HTR-8/SVneo (cell line): ENCODE results near the gene GPN2.
A peak's percentile ranks its signal among the peaks of the same experiment; 100 is the strongest.
"Not testable (repeated sequence)": the region's sequence is repeated elsewhere in the genome, so short reads cannot be mapped to it uniquely, and the experiment has no call there.

ENCODE experiments used
- DNase-seq: peaks from one replicate; pipeline ENCODE4 v3.0.0; 2011; ENCODE audit warnings: low spot score, mixed read lengths; ENCODE audit not compliant: insufficient read length
- FAIRE-seq: peaks from 2 replicates; lab custom pipeline; 2011; peaks lifted over from hg19 to GRCh38; lab: Jason Lieb, UNC

GPN2 gene

GRCh38 chr1:26838474-26839338, 51.4 kb downstream of the GPN2 start:
- FAIRE-seq (no peak), DNase-seq (no peak)

DNA sequence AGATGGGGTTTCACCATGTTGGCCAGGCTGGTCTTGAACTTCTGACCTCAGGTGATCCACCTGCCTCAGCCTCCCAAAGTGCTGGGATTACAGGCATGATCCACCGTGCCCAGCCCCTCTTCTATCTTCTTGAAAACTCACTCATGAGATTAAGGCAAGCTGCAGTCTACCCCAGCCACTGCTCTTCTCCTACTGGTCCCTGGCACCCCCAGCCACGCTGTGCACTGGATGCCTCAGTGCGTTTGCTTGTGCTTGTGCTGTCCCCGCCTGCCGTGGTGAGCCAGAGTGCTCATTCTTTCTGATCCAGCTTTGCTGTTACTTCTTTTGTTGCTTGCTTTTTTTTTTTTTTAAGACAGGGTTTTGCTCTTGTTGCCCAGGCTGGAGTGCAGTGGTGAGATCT, 52.4 kb downstream of the GPN2 start:
- not testable (repeated sequence) for FAIRE-seq, DNase-seq

DNA sequence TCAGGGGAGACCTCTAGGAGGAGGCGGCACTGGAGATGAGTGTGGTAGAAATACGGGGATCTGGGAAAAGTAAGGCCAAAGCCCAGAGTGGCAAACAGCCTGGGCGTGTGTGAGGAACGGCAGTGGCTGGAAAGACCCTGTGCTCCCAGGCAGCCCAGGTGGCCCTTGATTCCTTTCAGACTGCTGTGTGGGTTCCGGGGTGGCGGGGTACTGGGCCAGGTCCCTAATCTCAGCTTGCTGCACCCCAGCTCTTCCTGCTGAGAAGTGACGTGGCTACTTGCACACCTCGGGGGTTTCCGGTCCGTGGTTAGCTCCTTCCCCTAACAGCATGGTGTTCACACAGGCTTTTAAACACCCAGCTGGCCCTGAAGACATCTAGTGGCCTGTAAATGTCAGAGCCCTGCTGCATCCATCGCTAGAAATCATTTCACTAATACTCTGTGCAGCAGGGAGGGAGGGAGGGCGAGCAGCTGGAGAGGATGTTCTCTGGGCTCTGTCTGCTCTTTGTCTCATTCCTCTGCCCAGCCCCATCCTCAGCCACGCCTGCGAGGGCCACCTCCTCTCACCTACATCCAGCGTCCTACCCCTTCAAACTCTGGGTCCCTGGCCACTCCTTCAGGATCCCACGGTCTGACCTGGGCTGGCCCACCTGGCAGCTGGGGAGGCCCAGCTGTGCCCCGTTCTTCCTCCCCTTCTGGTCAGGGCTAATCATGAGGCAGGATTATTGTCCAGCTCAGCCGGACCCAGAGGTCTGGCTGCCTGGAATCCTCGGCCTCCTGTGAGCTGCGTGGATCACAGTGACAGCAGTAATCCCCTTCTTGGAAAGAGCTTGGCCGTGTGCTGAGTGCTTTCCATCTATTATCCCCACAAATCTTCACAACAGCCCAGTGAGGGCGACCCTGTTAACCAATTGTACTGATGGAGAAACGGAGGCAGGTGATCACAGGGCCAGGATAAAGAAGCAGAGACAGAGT, 56.4 kb downstream of the GPN2 start:
- FAIRE-seq (no peak), DNase-seq (no peak)

DNA sequence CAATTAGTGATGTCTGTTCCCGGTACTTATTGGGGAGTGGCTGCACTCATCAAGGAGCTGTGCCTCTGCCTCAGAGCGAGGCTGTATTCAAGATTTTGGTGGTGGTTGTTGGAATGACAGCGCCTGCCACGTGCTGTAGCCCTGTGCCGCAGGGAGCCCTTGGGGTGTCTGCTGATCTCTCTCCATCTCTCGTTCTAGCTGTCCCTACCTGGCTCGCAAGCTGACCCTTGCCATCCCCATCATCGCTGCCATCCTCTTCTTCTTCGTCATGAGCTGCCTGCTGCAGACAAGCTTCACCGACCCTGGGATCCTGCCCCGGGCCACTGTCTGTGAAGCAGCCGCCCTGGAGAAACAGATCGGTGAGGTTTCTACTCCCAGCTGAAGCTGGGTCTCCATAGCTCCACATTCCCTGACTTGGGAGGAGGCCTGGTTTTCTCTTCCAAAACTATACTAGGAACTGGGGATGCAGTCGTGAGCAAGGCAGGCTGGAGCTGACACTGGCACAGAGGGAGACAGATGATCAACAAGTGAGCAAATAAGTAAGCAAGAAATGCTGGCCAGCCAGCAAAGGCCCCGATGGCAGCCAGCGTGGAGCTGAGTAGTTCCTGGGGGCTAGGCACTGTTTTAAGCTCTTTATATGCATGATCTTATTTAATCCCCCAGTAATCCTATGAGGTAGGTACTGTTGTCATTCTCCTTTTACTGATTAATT, 57.7 kb downstream of the GPN2 start:
- FAIRE-seq (no peak), DNase-seq (no peak)

GRCh38 chr1:26831546-26832248, 58.4 kb downstream of the GPN2 start:
- FAIRE-seq (no peak), DNase-seq (no peak)

DNA sequence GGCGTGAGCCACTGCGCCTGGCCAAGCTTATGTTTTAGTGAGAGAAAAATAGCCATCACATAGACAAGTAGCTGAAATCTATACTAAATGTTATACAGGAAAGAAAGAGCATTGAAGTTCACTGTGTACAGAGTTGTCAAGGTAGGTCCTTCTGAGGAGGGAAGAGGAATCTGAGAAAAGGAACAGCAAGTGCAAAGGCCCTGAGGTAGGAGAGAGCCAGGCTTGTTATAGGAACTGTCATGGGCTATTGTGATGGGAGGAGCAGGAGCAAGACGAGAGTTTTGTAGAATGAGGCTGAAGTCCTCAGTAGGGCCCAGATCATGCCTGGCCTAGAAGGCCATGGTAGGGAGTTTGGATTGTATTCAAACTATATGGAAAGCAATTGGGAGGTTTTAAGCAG, 59.0 kb downstream of the GPN2 start:
- no peak for FAIRE-seq
- no peak for DNase-seq

DNA sequence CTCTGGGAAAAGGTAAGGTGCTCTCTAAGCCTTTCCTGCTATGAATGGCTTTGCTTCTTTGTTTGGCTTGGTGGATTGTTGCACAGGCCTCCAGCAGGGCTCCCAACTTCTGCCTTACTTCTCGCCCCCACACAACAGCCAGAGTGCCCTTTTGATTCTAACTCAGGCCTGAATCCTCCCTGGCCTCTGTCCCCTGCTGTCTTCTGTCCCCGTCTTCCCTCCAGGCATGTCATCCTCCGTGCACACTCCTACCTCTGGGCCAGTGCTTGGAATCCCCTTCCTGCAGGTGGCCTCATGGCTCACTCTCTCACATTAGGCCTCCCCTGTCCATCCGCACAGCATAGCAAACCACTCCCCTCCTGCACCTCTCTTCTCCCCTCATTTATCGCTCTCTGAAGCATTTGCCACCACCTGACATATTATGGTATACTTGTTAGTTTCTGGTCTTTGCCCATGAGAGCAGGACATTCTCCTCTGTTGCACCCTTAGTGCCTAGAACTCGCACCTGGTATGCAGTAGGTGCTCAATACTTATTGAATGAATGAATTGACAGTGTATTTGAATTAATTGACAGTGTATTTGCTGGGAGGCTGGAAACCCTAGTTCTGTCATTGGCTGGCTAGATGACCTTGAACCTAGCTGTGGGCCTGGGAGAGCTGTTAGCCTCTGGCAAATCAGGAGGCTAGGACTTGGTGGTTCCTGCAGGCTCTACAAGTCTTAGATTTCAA, 60.7 kb downstream of the GPN2 start:
- DNase-seq (no peak), FAIRE-seq (no peak)

- no peak for FAIRE-seq
Measured at GRCh38 chr1:26828411-26828991, 61.6 kb downstream of the GPN2 start.

DNA sequence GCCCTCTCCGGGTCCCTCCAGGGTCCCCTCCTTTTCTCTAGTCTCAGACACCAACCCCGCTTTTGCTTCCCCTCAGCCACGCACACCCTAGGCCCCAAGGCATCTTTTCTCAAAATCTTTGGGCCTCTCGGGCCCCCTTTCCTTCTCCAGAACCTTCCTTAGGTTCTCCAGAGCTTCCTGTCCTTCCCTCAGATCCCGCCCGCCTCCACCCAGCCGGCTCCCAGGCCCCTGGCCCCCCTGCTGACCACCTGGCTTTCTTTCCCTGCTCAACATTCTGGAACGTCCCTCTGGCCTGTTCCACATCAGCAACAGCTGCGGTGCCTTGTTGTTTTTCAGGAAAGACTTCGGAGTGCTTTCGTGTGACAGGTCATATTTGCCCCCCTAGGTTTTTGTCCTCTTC, 62.4 kb downstream of the GPN2 start:
- FAIRE-seq (no peak), DNase-seq (no peak)

More at GRCh38 chr1:26828411-26828991, 61.6 kb downstream of the GPN2 start:
- DNase-seq = no peak

DNA sequence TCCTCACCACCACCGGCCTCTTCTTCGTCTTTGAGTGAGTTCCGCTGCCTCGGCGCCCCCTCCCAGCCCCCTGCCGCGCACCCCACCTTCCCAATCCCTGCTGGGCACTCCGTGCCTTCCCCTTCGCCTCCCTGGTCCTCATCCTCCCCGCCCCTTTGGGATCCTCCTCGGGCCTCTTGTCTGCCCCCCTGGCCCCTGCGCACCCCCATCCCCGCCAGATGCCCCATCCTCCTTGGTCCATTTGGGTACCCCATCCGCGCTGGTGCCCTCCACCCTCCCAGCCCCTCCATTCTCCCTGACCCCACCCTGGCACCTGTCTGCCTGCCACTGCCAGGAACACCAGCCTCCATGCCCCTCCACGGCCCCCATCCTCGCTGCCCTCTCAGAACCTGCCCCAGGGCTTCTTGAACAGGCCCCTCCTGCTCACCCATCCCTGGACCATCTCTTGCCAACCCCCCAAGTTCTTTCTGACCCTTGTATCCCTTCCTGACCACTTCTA, 62.9 kb downstream of the GPN2 start:
- DNase-seq (no peak), FAIRE-seq (no peak)

- DNase-seq (peak; percentile 73), FAIRE-seq (peak; percentile 16)
Measured at GRCh38 chr1:26826261-26827105, 63.6 kb downstream of the GPN2 start, which contains the start of gene ZDHHC18. Gene ZDHHC18, plus strand, starts transcription at chr1:26826688. Its CDS starts 117 bp downstream, at chr1:26826805.
